Kidney glomerular epithelial cell (primary cell): ENCODE measurements around the gene IPO9.

Experiments used
- DNase-seq: peaks from one replicate; lab custom pipeline; 2025; lab: John Stamatoyannopoulos, UW

IPO9 gene

DNA sequence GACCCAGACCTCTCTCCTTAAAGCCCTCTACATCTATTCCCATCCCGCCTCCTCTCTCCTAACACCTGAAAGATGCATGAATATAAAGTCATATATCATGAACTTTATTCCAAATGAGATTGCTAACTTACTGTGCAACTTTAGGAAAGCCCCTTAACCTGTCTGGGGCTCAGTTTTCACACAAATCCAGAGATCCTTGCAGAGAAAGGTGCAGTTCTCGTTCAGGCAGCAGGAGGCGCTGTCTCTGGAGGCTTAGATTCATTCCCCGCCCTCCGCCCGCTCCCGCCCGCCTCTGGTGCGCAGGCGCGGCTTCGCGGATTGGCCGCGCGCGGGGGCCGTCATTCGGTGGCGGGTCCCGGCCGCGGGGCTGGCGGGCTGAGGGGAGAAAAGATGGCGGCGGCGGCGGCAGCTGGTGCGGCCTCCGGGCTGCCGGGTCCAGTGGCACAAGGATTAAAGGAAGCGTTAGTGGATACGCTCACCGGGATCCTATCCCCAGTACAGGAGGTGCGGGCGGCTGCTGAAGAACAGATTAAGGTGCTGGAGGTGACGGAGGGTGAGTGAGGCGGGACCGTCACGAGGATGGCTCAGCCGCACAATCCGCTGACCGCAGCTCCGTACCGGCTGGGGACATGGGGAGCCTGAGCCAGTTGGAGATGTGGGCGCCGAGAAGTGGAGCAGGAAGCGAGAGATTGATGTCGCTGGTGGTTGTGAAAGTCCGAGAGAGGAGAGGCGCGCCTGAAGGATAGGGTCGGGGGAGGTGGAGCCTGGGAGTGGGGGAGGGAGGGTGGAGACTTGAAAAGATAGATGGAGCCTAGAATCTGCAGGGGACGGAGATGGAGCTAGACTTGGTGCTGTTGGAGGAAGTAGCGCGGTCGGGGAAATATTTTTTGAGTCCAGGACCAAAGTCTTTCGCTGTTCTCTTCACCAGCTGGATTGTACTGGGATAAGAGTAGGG, at the start of gene IPO9:
TSS of gene IPO9 (plus strand) at position 338 of the 955 bp plus-strand sequence. CDS start at position 391, 53 bp downstream.
- DNase-seq: peak; percentile 89

DNA sequence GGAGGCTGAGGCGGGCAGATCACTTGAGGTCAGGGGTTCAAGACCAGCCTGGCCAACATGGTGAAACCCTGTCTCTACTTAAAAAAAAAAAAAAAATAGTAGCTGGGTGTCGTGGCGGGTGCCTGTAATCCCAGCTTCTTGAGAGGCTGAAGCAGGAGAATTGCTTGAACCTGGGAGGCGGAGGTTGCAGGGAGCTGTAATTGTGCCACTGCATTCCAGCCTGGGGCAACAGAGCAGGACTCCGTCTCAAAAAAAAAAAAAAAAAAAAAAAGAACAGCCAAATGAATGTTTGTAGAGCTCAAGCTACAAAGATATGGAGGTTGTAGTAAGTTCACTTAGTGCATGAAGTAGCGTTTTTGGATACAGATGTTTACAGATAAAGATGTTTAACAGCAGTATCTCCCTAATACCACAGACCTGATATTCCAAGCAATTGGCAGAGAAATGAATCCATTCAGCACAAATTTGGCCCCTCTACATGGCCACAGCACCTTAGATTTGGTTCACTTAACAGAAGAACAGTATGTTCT, 49.5 kb upstream of the IPO9 start:
- no peak for DNase-seq

DNA sequence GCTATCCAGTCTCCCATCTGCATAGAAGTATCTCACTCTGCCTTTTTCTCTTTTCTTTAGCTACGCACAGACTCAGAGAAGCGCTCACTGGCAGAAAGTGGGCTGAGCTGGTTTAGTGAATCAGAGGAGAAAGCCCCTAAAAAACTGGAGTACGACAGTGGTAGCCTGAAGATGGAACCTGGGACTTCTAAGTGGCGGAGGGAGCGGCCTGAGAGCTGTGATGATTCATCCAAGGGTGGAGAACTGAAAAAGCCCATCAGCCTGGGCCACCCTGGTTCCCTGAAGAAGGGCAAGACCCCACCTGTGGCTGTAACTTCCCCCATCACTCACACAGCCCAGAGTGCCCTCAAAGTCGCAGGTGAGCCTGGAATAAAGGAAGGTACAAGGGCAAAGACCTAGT, 48.0 kb upstream of the IPO9 start:
- DNase-seq: no peak

- DNase-seq: no peak
These were observed 47.5 kb upstream of the IPO9 start for GRCh38 chr1:201781437-201781836.

DNA sequence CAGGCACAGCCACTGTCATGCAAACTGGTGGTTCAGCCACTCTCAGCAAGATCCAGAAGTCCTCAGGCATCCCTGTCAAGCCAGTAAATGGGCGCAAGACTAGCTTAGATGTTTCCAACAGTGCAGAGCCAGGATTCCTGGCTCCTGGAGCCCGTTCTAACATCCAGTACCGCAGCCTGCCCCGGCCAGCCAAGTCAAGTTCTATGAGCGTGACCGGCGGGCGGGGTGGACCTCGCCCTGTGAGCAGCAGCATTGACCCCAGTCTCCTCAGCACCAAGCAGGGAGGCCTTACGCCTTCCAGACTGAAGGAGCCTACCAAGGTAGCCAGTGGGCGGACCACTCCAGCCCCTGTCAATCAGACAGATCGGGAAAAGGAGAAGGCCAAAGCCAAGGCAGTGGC, 46.6 kb upstream of the IPO9 start:
- DNase-seq: no peak

DNA sequence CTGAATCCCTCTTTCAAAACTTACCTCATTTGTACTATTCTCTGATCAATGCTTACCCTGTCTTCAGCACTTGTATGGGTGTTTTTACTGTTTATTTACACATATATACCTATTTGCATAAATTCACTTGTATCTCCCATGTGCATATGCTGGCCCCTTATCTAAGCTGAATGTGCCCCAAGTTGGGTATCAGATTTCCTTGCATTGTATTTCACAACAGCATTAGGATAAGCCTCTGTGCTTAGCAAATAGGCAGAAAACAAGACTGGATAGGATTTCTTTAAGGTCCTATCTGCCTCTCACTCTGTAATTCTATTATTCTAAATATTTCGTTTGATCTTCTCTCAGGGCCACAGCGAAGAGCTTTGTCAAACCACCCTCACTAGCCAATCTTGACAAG, 45.9 kb upstream of the IPO9 start:
- no peak for DNase-seq

GRCh38 chr1:201783572-201783971, 45.4 kb upstream of the IPO9 start:
- DNase-seq: no peak

GRCh38 chr1:201785291-201785690, 43.7 kb upstream of the IPO9 start:
- DNase-seq: no peak

DNA sequence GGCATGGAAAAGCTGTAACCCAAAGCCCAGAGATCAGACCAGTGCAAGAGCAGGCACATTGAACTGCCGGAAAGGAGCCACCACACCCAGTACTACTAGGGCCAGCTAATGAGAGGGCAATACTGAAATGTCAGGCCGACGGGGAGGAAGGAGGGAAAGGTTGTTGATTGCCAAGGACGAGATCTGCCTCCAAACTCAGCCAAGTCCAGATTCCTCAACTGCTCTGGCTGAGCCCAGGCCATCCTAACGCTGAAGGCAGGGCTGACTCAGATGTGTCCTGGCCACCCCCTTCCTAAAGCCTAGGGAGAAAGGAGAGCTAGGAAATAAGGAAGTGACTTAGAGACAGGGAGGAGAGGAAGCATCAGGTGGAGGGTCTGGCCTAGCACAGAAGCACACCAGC, 42.1 kb upstream of the IPO9 start:
- DNase-seq: no peak

DNA sequence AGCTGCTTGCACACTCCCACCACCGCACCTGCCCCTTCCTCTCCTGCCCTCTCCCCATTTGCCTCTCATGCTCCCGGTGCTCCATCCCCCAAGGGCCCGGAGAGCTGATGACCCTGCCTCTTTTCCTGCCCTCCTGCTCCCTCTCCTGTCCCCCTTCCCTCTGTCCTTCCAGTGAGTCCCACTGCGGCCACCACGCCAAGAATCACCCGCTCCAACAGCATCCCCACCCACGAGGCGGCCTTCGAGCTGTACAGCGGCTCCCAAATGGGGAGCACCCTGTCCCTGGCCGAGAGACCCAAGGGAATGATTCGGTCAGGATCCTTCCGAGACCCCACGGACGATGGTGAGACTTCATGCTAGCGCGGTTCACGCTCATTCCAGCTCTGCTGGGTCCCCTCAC, 40.7 kb upstream of the IPO9 start:
- DNase-seq: no peak

DNA sequence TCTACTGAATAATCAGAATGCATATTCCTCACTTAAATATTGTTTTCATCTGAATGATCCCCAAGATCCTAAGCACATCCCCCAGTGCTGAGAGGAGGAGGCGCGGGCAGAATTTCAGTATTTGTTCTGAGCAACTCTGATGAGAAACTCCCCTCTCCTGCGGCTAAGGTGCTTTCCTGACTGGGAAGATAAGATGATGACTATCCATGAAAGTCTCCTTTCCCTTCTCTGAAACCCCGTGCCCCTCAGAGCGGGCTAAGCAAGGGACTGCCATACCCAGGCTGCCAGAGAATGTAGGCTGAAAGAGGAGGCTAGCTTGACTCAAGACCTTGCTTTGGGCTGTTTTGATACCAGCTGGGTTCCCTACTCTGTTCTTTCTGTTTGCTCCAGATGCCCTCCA, 39.7 kb upstream of the IPO9 start:
- no peak for DNase-seq

- no peak for DNase-seq
These were observed 38.7 kb upstream of the IPO9 start for GRCh38 chr1:201790261-201790660.

DNA sequence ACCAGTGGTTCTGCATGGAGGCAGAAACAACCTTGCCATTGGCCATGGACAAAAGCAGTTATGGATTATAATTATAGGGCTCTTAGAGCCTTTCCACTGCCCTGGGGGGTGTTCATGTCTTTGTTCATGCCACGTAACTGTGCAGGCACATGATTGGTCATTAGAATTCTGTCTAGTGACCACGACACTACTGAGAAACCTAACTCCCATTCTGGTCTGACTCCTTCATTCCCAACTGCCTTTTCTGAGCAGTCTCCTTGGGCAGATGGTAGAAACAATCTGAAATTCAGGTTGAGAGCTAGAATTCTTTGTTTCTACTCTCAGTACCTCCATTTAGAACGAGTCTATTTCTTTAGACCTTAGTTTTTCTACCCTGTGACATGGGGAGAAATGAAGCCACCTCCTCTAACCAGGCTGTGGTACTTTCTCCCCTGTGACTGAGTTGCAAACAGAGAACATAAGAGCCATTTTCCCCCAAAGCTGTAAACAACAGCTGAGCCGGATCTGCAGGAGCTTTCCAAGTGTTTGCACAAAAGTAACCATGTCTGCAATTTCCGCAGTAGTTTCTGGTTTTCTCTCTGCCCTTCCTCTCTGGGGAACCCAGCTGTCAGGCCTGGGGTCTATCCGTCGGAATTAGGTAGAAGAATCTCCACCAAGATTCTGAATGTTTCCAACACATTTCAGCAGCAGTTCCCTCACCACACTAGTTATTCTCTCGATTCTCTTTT, 37.7 kb upstream of the IPO9 start:
- DNase-seq: no peak

DNA sequence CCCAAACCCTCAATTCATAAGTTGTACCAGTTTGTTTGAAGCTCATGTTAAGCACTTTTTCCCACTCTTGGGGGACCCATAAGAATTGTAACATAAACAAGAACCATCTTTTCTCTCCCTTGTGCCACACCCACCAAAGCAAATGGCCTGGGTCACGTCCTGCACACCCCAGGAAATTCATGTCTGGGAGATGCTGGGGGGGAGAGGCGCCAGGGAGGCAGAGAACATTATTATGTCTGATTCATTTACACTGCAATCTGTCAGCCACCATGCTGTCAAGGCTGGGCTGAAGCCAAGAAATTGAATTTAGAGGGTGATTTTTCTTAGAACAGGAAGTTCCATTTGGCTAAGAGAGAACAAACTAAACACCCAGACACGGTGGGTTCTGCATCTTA, 37.2 kb upstream of the IPO9 start:
- no peak for DNase-seq

DNA sequence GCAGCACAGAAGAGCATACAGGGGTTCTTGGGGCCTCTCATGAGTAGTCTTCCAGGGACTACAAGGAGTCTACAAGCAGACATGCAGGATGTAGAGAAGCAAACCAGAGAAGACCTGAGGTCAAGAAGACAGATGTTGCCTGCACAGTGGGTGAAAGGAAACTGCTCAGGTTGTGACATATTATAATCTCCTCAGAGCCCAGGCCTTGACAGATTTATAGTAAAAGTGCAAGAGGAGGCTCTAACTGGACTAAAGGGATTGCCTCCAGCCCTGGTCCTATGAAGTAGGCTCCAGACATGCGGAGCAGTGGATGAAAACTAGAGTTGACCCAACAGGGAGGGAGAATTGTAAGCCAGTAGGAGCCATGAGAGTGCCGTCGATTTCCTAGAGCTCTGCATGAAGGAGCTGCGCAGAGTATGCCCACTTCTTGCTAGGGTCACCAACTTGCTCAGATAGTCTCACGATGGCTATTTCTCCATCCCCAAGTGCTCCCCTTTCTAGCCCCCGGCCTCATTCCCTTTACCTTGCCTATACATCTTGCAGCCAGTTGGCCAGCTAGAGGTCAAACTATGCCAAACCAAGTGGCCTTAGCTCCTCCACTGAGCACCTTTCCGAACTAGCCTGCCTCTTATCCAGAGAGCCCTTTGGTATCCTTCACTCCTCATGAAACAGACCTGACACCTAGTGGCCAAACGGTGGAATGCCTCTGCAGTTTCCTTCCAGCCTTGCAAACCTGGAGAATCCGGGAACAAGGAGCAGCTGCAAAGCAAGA, 36.2 kb upstream of the IPO9 start:
- peak; percentile 88 for DNase-seq

DNA sequence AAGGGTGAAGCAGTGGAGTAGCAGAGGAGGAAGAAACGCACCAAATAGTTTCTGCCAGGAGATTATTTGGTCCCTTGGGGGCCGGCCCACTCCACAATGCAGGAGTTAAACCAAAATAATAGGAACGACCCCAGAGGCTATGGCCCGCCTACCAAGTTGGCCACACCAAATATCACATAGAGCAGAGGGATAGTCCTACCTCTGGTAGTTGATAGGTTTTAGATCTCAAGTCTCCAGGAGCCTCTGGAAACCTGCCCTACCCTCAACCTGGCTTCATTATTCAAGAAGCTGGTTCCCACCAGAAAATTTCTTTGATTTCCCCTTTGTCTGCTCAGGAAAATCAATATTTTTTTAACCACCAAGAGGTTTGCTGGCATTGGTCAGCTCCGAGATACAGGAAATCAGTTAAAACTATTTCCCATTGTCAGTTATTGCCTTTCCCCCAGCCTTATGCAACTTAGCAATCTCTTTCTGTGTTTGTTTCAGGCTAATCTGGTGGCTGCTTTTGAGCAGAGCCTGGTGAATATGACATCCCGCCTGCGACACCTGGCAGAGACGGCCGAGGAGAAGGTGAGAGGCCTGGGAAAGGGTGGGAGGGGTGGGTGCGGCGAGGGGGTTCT, 35.5 kb upstream of the IPO9 start:
- DNase-seq: no peak

- DNase-seq: peak; percentile 33
These were observed 33.9 kb upstream of the IPO9 start for GRCh38 chr1:201795066-201795465.

DNA sequence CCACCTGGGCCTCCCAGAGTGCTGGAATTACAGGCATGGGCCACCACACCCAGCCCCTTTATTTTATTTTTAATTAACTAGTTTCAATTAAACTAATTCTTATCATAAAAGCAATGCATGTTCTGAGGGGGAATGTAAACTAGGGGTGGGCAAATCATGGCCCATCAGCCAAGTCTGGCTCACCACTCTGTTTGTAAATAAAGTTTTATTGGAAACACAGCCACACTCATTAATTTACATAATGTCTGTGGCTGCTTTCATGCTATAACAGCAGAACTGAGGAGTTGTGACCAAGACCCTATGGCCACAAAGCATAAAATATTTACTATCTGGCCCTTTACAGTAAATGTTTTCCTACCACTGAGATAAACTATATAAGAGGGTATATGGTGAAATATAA, 28.7 kb upstream of the IPO9 start:
- no peak for DNase-seq

GRCh38 chr1:201806801-201807200, 22.2 kb upstream of the IPO9 start:
- no peak for DNase-seq

DNA sequence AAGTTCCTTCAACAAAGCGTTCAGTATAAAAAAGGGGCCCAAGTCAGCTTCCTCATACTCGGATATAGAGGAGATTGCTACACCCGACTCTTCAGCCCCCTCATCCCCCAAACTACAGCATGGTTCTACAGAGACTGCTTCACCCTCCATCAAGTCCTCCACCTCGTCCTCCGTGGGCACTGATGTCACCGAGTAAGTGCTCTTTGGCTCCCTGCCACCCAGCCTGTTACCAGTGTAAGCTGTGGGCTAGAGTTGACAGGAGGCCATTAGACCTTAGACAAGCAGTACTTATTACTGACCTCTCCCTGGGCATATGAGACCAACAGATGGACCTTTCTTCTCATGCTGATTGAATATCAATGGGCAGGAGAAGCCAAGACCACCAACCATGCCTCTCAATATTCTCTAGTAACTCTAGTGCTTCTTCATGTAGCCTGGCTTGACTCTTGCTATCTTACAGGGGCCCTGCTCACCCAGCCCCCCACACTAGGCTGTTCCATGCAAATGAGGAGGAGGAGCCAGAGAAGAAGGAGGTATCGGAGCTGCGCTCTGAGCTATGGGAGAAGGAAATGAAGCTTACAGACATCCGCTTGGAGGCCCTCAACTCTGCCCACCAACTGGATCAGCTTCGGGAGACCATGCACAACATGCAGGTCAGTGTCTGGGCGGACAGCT, 20.9 kb upstream of the IPO9 start:
- no peak for DNase-seq

DNA sequence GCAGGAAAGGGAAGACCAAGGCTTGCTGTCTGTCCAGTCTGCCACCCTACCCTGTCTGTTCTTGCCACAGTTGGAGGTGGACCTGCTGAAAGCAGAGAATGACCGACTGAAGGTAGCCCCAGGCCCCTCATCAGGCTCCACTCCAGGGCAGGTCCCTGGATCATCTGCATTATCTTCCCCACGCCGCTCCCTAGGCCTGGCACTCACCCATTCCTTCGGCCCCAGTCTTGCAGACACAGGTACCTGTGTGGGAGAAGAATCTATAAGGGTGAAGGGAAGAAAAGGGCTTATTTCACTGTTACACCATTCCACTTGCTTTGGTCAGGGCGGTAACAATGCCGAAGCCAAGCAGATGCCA, 20.3 kb upstream of the IPO9 start:
- no peak for DNase-seq
